ENCODE data around the gene ARPC2. TPM values are rescaled to one million over a fixed set of nuclear protein-coding genes. Genes with fewer than 3 reads are reported as not detected.

The ARPC2 gene
- total RNA-seq, 3 donors from 2014 or later: 262 to 322 (median 313) TPM

GRCh38 chr2:218301176-218301819 lies 84.3 kb downstream of the ARPC2 start:
- intact Hi-C loops (cut with DNase I, micrococcal nuclease): loop anchor here in 1 of 2 donors (10.0 kb wide), 1 partner anchor 54 kb away; the partner anchor contains the start of gene CATIP
- Histone ChIP-seq H3K4me1 (ENCODE audit: low read depth) (no peaks in the 10 kb centered on the region), H3K9me3 (no peaks in the 10 kb centered on the region), H3K36me3 (ENCODE audit: low read depth) (no peaks in the 10 kb centered on the region), H3K4me3 (no peak overlapping the region)
- peak in 2 of 3 donors; percentile 79 to 94 for DNase-seq
- TF ChIP-seq CTCF (IDR thresholded peaks at IDR 0.05): peak; percentile 97
- peak; percentile 98 for ATAC-seq

Small RNA genes lying within 50 kb of the gene (microRNA-seq; reads per million reads assigned to microRNA genes)
- gene MIR6513: 3.3 reads per million, percentile 15 among the genes with 10 or more reads in this experiment

Other genes starting within 250 kb of the ARPC2 start
- 1,000 to 10,000 TPM in 1 of 3 donors, 100 to 1,000 TPM in 1, 10 to 100 TPM in 1; 43.8 to 1,458 (median 121) TPM for gene TNS1, start 214.2 kb upstream of the ARPC2 start, total RNA-seq
- gene RUFY4, start 147.9 kb upstream of the ARPC2 start, total RNA-seq: not detected
- 1 to 10 TPM in 1 of 3 donors, under 1 TPM in 1, not detected in 1; 0.35 to 1.1 TPM for gene CXCR2, start 91.2 kb upstream of the ARPC2 start, total RNA-seq
- under 1 TPM in 2 of 3 donors, not detected in 1; 0.13 to 0.27 TPM for gene CXCR1, start 50.2 kb upstream of the ARPC2 start, total RNA-seq
- 1 to 10 TPM in 2 of 3 donors, under 1 TPM in 1; 0.64 to 3.7 (median 3.3) TPM for gene GPBAR1, start 43.8 kb downstream of the ARPC2 start, total RNA-seq
- gene AAMP, start 52.9 kb downstream of the ARPC2 start, total RNA-seq: 10 to 100 TPM; 80.2 to 97.0 (median 94.1) TPM
- gene PNKD, start 53.3 kb downstream of the ARPC2 start, total RNA-seq: 100 to 1,000 TPM in 1 of 3 donors, 10 to 100 TPM in 2; 77.1 to 101 (median 92.1) TPM
- 100 to 1,000 TPM; 201 to 464 (median 319) TPM for gene TMBIM1, start 75.3 kb downstream of the ARPC2 start, total RNA-seq
- not detected for gene CATIP, start 139.7 kb downstream of the ARPC2 start, total RNA-seq
- gene SLC11A1, start 165.1 kb downstream of the ARPC2 start, total RNA-seq: 1 to 10 TPM; 1.2 to 7.8 (median 5.3) TPM
- 100 to 1,000 TPM; 142 to 221 (median 165) TPM for gene CTDSP1, start 182.7 kb downstream of the ARPC2 start, total RNA-seq
- gene VIL1, start 201.9 kb downstream of the ARPC2 start, total RNA-seq: 100 to 1,000 TPM; 194 to 550 (median 341) TPM